T47D (cell line): ENCODE results near the gene PEPD.

ENCODE experiments used
- DNase-seq, 2 experiments: peaks; one replicate each; pipeline versions ENCODE4 v3.0.0 to v3.0.0-alpha.2; 2011 to 2012; ENCODE audit warnings: low read depth in 1 of 2, low spot score in 1 of 2
- JUND ChIP-seq: IDR thresholded peaks from 2 replicates; pipeline ENCODE4 v1.6.1; 2012; ENCODE audit warnings: low read depth
- in situ Hi-C: cut with HindIII; loops from 2 replicates; pipeline ENCODE4 v1.10.0; 2016; ENCODE audit warnings: low sequenced_read_pairs, low pct_unique_long_range_greater_than_20kb

The PEPD gene

GRCh38 chr19:33406521-33407139 lies 115.0 kb downstream of the PEPD start:
- TF ChIP-seq JUND, result no peak
- in situ Hi-C loops, result no loop called here
- DNase-seq, result peak; percentile 57 to 77

GRCh38 chr19:33405553-33406461 lies 115.8 kb downstream of the PEPD start:
- DNase-seq, result no peak
- no peak for TF ChIP-seq JUND
- in situ Hi-C loops, result no loop called here

GRCh38 chr19:33405254-33405552 lies 116.4 kb downstream of the PEPD start:
- no peak for TF ChIP-seq JUND
- in situ Hi-C loops, result no loop called here
- DNase-seq, result no peak

- TF ChIP-seq JUND, result no peak
- no peak for DNase-seq
- in situ Hi-C loops, result no loop called here
Measured at GRCh38 chr19:33404506-33405253, 116.9 kb downstream of the PEPD start.

- TF ChIP-seq JUND, result no peak
- DNase-seq, result no peak
- in situ Hi-C loops, result no loop called here
Measured at GRCh38 chr19:33403973-33404304, 117.7 kb downstream of the PEPD start.

- in situ Hi-C loops, result no loop called here
- no peak for DNase-seq
- no peak for TF ChIP-seq JUND
Measured at GRCh38 chr19:33403221-33403972, 118.2 kb downstream of the PEPD start.

GRCh38 chr19:33402421-33403220 lies 119.0 kb downstream of the PEPD start:
- peak in 1 of 2 experiments; percentile 10 for DNase-seq
- TF ChIP-seq JUND, result no peak
- in situ Hi-C loops, result no loop called here

GRCh38 chr19:33401683-33402420 lies 119.7 kb downstream of the PEPD start:
- no peak for DNase-seq
- in situ Hi-C loops, result no loop called here
- TF ChIP-seq JUND, result no peak

GRCh38 chr19:33400856-33401682 lies 120.5 kb downstream of the PEPD start:
- no peak for DNase-seq
- TF ChIP-seq JUND, result no peak
- in situ Hi-C loops, result no loop called here

GRCh38 chr19:33399745-33400681 lies 121.6 kb downstream of the PEPD start:
- no peak for TF ChIP-seq JUND
- no peak for DNase-seq
- in situ Hi-C loops, result no loop called here
